Effector CD8-positive, alpha-beta T cell (primary cell): Measurements from ENCODE around the gene TRAIP.
"Not testable (repeated sequence)": the region's sequence is repeated elsewhere in the genome, so short reads cannot be mapped to it uniquely, and the experiment has no call there.

Experiments used
- DNase-seq: peaks from one replicate; lab custom pipeline; 2025; lab: John Stamatoyannopoulos, UW
- total RNA-seq, 4 experiments: gene quantifications; one replicate each; lab custom pipeline; 2026; lab: John Stamatoyannopoulos, UW

The TRAIP gene
- total RNA-seq: 3.4 to 8.3 (median 4.8) reads per million in 4 experiments

DNA sequence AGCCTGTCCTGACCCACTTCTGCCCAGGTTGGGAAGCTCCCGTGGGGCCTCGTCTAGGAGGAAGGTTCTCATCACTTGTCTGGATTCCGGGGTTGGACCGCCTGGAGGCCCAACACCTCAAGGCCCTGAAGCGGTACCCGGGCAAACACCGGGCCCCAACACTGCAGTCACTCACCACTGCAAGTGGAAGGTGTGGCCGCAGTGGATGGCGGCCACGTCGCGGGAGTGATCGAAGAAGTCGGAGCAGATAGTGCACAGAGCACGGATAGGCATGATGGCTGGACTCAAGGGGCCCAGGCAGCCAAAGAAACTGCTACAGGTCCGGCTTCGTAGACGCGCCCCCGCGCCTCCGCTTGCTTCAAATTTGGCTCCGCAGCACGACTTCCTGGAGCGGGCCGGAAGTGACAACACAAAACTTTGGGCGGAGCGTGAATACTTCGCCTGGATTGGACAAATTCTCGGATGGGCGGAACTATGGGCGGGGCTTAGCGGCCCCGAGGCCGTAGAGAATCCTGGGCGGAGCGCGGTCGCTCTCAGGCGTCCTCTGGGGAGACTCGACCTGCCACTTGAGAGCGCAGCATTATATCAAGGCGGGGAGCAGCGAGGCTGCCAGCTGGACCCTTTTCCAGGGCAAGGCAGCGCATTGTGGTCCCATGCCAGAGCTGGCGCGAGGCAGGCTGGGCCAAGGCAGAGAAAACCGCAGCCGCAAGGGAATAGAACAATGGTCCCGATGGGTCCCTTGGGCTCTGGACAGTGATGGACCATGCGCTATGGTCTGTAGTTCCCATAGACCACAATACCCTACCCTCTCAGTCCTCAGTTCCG is at the start of gene TRAIP:
TSS of gene TRAIP (minus strand) at position 384 of the 825 bp plus-strand sequence. CDS start at position 273, 111 bp downstream.
- DNase-seq: peak; percentile 90

DNA sequence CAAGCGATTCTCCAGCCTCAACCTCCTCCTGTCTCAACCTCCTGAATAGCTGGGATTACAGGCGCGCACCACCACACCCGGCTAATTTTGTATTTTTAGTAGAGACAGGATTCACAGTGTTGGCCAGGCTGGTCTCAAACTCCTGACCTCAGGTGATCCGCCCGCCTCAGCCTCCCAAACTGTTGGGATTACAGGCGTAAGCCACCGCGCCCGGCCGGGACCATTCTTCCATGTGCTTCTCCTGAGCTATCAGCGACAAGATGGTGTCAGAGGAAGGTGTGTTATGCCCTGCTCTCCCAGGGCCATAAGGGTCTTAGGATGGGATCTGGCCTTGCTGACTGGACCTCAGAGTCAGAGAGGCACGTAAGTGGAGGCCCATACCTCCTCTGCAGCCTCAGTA is 48.1 kb upstream of the TRAIP start:
- not testable (repeated sequence) for DNase-seq

DNA sequence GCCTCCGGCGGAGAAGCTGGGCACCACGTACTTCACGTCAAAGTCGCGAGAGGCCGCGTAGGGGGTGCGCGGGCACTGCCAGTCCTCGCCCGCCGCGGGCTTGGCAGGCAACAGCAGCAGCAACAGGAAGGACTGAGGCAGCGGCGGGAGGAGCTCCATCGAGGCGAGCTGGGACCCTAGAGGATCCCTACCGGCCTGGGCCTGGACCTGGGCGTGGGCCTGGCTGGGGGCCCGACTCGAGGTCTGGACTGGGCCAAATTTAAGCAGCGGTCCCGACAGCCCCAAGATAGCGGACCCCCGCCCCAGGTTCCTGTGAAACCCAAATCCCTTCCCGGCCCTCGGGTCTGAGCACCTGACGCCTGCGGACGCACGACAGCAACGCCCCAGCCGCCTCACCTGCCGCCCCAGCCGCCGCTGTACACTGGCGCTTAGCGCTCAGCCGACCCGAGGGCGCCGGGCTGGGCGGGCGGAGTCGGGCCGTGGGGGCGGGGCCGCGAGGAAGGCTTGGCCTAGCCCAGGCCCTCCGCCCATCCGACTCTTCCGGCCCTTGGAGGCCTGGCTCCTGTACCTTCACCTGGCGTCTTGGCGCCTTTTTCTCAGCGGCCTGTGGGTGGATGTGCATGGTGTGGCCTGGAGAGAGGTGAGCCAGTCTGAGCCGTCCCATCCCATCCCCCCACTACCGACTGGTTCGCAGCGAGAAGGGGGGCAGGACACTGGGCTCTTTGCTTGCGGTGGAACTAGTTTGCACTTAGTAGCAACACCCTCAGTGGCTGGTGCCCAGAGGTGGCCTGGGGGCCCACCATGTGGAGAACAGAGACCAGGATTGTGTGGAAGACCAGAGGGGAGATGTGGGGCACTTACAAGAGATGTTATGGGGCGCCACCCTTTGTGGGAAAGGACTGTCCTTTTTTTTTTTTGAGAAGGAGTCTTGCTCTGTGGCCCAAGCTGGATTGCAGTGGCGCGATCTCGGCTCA is 47.4 kb upstream of the TRAIP start, which contains the start of gene MST1R:
TSS of gene MST1R (minus strand) at position 423 of the 974 bp plus-strand sequence. CDS start at position 159, 264 bp downstream.
- peak; percentile 69 for DNase-seq

DNA sequence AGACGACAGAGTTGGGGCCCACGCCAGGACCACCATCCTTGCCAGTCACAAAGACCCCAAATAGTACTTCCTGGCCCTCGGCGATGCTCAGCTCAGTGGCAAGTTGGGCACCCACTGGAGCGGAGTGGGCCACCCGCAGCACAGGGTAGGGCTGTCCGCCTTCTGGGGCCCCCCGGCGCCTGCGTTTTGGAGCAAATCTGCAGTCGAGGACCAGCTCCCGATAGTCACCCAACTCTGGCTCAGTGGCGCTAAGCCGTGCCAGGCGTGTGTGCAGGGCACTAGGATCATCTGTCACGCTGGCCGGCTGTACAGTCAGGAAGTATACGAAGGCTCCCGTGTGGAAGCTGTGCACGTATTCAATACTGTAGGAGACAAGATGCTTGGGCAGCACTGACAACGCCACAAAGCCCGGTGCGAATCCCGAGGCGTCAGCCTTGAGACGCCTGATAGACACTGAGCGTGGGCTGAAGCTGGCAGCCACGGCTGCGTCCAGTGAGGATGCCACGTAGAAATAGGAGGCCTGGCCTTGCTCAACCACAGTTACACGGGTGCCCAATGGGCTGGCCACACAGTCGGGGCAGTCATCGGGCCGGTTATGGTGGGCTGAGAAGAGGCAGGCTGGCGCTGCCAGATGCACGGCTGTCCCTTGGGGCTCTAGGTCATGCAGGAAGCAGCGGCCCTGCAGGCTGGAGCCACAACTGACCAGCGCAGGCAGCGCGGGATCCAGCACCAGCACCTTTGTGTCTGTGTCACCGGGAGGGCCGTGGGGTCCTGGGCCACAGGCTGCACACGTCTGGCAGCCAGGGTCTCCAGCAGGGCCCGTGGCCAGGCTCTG is 46.4 kb upstream of the TRAIP start:
- DNase-seq: no peak

GRCh38 chr3:49901366-49902339 is 45.3 kb upstream of the TRAIP start:
- DNase-seq: no peak

GRCh38 chr3:49900491-49901153 is 44.3 kb upstream of the TRAIP start:
- no peak for DNase-seq

GRCh38 chr3:49899815-49900214 is 43.5 kb upstream of the TRAIP start:
- DNase-seq: no peak

DNA sequence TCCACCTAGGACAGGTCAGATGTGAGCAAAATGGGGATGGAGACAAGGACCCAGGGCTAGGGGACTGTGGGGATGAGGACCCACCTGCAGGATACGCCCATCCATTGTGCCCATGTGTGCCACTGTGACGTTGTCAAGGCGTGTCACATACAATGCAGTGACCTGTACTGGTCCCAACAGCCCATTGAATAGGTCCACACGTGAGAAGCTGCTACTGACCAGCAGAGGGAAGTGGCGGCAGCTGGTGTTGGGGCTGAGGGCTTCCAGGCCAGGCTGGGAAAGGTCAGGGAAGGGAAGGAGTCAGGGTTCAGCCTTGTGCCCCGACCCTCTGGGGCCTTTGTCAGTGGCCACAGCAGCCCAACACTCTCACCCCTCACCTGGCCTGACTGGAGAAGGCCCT is 42.6 kb upstream of the TRAIP start:
- no peak for DNase-seq

GRCh38 chr3:49896345-49896744 is 40.0 kb upstream of the TRAIP start:
- DNase-seq: no peak

DNA sequence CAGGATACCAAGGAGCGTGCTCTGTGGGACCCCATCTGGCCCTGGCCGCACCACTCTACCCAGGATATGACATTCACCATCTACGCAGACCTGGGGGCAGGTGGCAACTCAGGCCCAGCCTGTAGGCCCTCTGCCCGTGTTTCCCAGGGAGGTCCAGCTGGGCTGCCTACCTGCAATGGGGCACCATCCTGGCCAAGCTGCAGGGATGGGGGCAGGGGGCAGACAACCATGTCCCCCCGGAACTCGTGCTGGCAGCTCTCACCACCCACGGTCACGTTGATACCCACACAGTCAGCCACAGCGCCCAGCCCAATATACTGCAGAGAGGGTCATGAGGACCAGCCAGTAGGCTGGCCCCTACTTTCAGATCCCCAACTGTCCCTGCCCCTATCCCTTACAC is 39.4 kb upstream of the TRAIP start:
- DNase-seq: no peak

GRCh38 chr3:49889296-49889695 is 32.9 kb upstream of the TRAIP start:
- no peak for DNase-seq

DNA sequence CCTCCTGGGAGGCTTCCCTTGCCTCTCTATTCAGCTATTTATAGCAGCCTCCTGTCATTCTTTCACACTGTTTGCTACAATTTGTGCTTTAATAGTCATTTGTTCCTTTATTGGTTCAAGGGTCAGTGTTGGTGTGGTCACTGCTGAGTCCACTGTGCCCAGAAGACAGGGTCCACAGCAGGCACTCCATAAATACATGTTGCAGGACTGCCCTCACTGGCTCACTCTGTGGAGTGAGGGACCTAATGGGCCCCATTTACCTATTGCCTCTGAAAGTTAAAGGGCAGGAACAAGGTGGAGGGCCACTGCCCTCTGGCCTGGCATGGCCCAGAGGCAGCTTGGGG is 30.5 kb upstream of the TRAIP start:
- DNase-seq: no peak

- DNase-seq: no peak
These were observed 27.6 kb upstream of the TRAIP start for GRCh38 chr3:49883998-49884397.

GRCh38 chr3:49882166-49882565 is 25.8 kb upstream of the TRAIP start:
- no peak for DNase-seq

GRCh38 chr3:49880581-49881315 is 24.4 kb upstream of the TRAIP start:
- no peak for DNase-seq

GRCh38 chr3:49879721-49880120 is 23.4 kb upstream of the TRAIP start:
- DNase-seq: no peak

DNA sequence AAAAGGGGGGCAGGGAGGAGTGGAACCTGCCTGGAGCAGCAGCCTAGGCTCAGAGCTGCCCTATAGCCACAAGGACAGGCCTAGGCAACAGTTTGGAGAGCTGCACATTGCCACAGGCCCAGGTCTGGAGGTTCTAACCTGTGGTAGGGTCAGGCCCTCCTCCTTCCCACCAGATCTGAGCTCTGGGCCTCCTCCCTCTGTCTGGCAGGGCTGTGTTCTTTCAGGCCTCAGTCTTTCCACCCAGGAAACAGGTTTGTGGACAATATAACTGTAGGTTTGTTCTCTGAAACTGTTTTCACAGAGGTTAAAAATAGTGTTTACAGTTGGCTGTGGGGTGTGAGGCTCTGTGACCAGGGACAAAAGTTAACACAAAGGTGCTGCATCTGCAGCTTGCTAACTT is 22.3 kb upstream of the TRAIP start:
- no peak for DNase-seq

GRCh38 chr3:49877716-49878115 is 21.4 kb upstream of the TRAIP start:
- no peak for DNase-seq

- DNase-seq: no peak
These were observed 20.2 kb upstream of the TRAIP start for GRCh38 chr3:49876567-49876966.
